HEK293 (cell line): ENCODE measurements around the gene HDAC7.
A peak's percentile ranks its signal among the peaks of the same experiment; 100 is the strongest.

Experiments used
- CTCF ChIA-PET: fragments of 350-600 bp; formaldehyde crosslinking; extraction: SDS; loops from one replicate; lab custom pipeline; 2021; ENCODE audit warnings: antibody characterized with exemption; lab: Yijun Ruan, JAX
- POLR2A ChIA-PET: fragments of 300-600 bp; formaldehyde crosslinking; extraction: SDS; loops from one replicate; lab custom pipeline; 2020; ENCODE audit warnings: antibody characterized with exemption, inconsistent platforms; lab: Yijun Ruan, JAX
- H3K27ac ChIP-seq: fragments of 200-500 bp; sonication (Bioruptor generic); 2 replicates; pipeline ENCODE4 v1.5.1; 2014; ENCODE audit warnings: low read depth, low read length, control low read depth, inconsistent platforms; ENCODE audit errors: extremely low read depth
- H3K36me3 ChIP-seq, 2 experiments: fragments of 200-500 bp in 1 of 2; sonication (Bioruptor generic) in 1 of 2; 1 replicate in 1 of 2; 2 replicates in 1 of 2; pipeline ENCODE4 v1.5.1; 2014 to 2017; ENCODE audit warnings: inconsistent platforms in 2 of 2, low read length in 2 of 2; ENCODE audit not compliant: control insufficient read depth in 2 of 2, insufficient read depth in 1 of 2
- H3K4me1 ChIP-seq: fragments of 200-500 bp; sonication (Bioruptor generic); 2 replicates; pipeline ENCODE4 v1.5.1; 2014; ENCODE audit warnings: mild to moderate bottlenecking, low read length, inconsistent platforms; ENCODE audit not compliant: control insufficient read depth, insufficient read depth
- H3K4me3 ChIP-seq: 2 replicates; pipeline ENCODE4 v1.5.1; 2011; ENCODE audit warnings: low read depth, mild to moderate bottlenecking, control low read depth, low read length, moderate library complexity
- H3K9me3 ChIP-seq: fragments of 200-500 bp; sonication (Bioruptor generic); 2 replicates; pipeline ENCODE4 v1.5.1; 2014; ENCODE audit warnings: low read depth, low read length, inconsistent platforms; ENCODE audit not compliant: control insufficient read depth, insufficient read depth
- BCL11A ChIP-seq: fragments of 450-650 bp; formaldehyde crosslinking; IDR thresholded peaks from 2 replicates; pipeline ENCODE4 v1.5.1; 2016; ENCODE audit warnings: low read depth, missing biosample characterization, missing genetic modification characterization
- CTCF ChIP-seq: fragments of 450-650 bp; formaldehyde crosslinking; IDR thresholded peaks from 2 replicates; pipeline ENCODE4 v1.5.1; 2016; ENCODE audit warnings: missing biosample characterization, missing genetic modification characterization
- EGR2 ChIP-seq: fragments of 450-650 bp; formaldehyde crosslinking; IDR thresholded peaks from 2 replicates; pipeline ENCODE4 v1.5.1; 2016; ENCODE audit warnings: low read depth, missing biosample characterization, missing genetic modification characterization
- IKZF3 ChIP-seq: fragments of 450-650 bp; IDR thresholded peaks from 2 replicates; pipeline ENCODE4 v1.5.0; 2018; ENCODE audit warnings: missing biosample characterization, mild to moderate bottlenecking, missing genetic modification characterization, moderate library complexity
- PATZ1 ChIP-seq: fragments of 450-650 bp; formaldehyde crosslinking; IDR thresholded peaks from 2 replicates; pipeline ENCODE4 v1.5.1; 2016; ENCODE audit warnings: missing biosample characterization, missing genetic modification characterization
- TCF7L2 ChIP-seq: IDR thresholded peaks from 2 replicates; pipeline ENCODE4 v1.6.1; 2011; ENCODE audit warnings: low read depth, mild to moderate bottlenecking, inconsistent platforms, low read length, moderate library complexity, borderline replicate concordance
- TRIM28 ChIP-seq: IDR thresholded peaks from 2 replicates; pipeline ENCODE4 v1.6.1; 2011; ENCODE audit warnings: low read length, control low read depth, borderline replicate concordance
- ZBTB26 ChIP-seq: fragments of 450-650 bp; formaldehyde crosslinking; optimal IDR thresholded peaks from 2 replicates; pipeline ENCODE3; 2016; ENCODE audit warnings: missing biosample characterization, mild to moderate bottlenecking, missing genetic modification characterization
- ZEB2 ChIP-seq: fragments of 450-650 bp; formaldehyde crosslinking; IDR thresholded peaks from 2 replicates; pipeline ENCODE4 v1.5.1; 2016; ENCODE audit warnings: missing biosample characterization, missing genetic modification characterization
- ZFHX2 ChIP-seq: fragments of 450-650 bp; formaldehyde crosslinking; conservative IDR thresholded peaks from 2 replicates; pipeline ENCODE4 v1.5.1; 2016; ENCODE audit warnings: missing biosample characterization, missing genetic modification characterization
- ZIC2 ChIP-seq: fragments of 450-650 bp; formaldehyde crosslinking; IDR thresholded peaks from 2 replicates; pipeline ENCODE4 v1.5.1; 2016; ENCODE audit warnings: missing biosample characterization, missing genetic modification characterization
- ZNF140 ChIP-seq: fragments of 450-650 bp; formaldehyde crosslinking; IDR thresholded peaks from 2 replicates; pipeline ENCODE4 v1.5.1; 2016; ENCODE audit warnings: missing biosample characterization, missing genetic modification characterization
- ZNF266 ChIP-seq: fragments of 450-650 bp; formaldehyde crosslinking; IDR thresholded peaks from 2 replicates; pipeline ENCODE4 v1.5.1; 2016; ENCODE audit warnings: missing biosample characterization, missing genetic modification characterization, low read depth
- ZNF274 ChIP-seq, 2 experiments: fragments of 200-500 bp in 1 of 2; fragments of 450-650 bp in 1 of 2; sonication (Bioruptor generic) in 1 of 2; formaldehyde crosslinking in 1 of 2; IDR thresholded peaks; 2 replicates each; pipeline versions ENCODE4 v1.5.1 to v1.6.1; 2014 to 2016; ENCODE audit warnings: borderline replicate concordance in 1 of 2, inconsistent platforms in 1 of 2, low read length in 1 of 2, missing biosample characterization in 1 of 2, missing genetic modification characterization in 1 of 2
- ZNF394 ChIP-seq: fragments of 450-650 bp; formaldehyde crosslinking; IDR thresholded peaks from 2 replicates; pipeline ENCODE4 v1.5.1; 2016; ENCODE audit warnings: missing biosample characterization, missing genetic modification characterization, mild to moderate bottlenecking, moderate library complexity, borderline replicate concordance
- ZNF560 ChIP-seq: fragments of 450-650 bp; formaldehyde crosslinking; IDR thresholded peaks from 2 replicates; pipeline ENCODE4 v1.5.1; 2017; ENCODE audit warnings: missing biosample characterization, missing genetic modification characterization, borderline replicate concordance
- ZNF654 ChIP-seq: fragments of 450-650 bp; formaldehyde crosslinking; IDR thresholded peaks from 2 replicates; pipeline ENCODE4 v1.5.1; 2016; ENCODE audit warnings: low read depth, missing biosample characterization, missing genetic modification characterization
- ZNF660 ChIP-seq: fragments of 450-650 bp; IDR thresholded peaks from 2 replicates; pipeline ENCODE4 v1.5.1; 2018; ENCODE audit warnings: missing biosample characterization, mild to moderate bottlenecking, missing genetic modification characterization
- ZNF677 ChIP-seq: fragments of 450-650 bp; IDR thresholded peaks from 2 replicates; pipeline ENCODE4 v1.5.0; 2018; ENCODE audit warnings: missing biosample characterization, mild to moderate bottlenecking, missing genetic modification characterization, moderate library complexity

HDAC7 gene

GRCh38 chr12:47840571-47840970 is 20.9 kb upstream of the HDAC7 start (continued):
- TF ChIP-seq ZNF140 (tag by site-specific recombination) (no peak), TCF7L2 (no peak), ZBTB26 (tag by site-specific recombination) (no peak), ZNF677 (tag by site-specific recombination) (no peak), ZNF266 (no peak), ZNF560 (tag by site-specific recombination) (no peak), TRIM28 (no peak)

GRCh38 chr12:47839214-47839876 is 19.6 kb upstream of the HDAC7 start:
- CTCF ChIA-PET, result interaction anchor here (0.7 to 16.6 kb wide), 52 partner anchors 10 to 1375 kb away, joined by 3 to 271 read pairs (median 5); partner anchors contain the start of genes ENDOU, HDAC7, RAPGEF3 and RPAP3
- Histone ChIP-seq H3K4me3 (no peak overlapping the region), H3K4me1 (no peaks in the 10 kb centered on the region)
- no peak for TF ChIP-seq ZEB2 (tag by site-specific recombination)
- peak; percentile 28; the same call in 1 of the 2 replicates for TF ChIP-seq ZIC2 (tag by site-specific recombination)
- TF ChIP-seq, all 188 proteins: peak for 1
- no peaks in the 10 kb centered on the region for H3K36me3 ChIP-seq
- POLR2A ChIA-PET, result interaction anchor here (0.6 to 2.5 kb wide), 12 partner anchors 11 to 134 kb away, joined by 3 to 13 read pairs (median 4); partner anchors contain the start of genes HDAC7 and RPAP3
- H3K9me3 ChIP-seq, result no peaks in the 10 kb centered on the region
- no peak overlapping the region for H3K27ac ChIP-seq

GRCh38 chr12:47838286-47838931 is 18.7 kb upstream of the HDAC7 start:
- no peaks in the 10 kb centered on the region for H3K36me3 ChIP-seq
- no peak overlapping the region for H3K4me3 ChIP-seq
- no peak overlapping the region for H3K27ac ChIP-seq
- H3K4me1 ChIP-seq, result no peaks in the 10 kb centered on the region
- POLR2A ChIA-PET, result interaction anchor here (0.6 to 2.5 kb wide), 15 partner anchors 10 to 133 kb away, joined by 3 to 13 read pairs (median 4); partner anchors contain the start of genes HDAC7, RPAP3 and VDR
- TF ChIP-seq ZNF274 (IDR thresholded peaks at IDR 0.05; ENCODE audit: low read length), result no peak
- TF ChIP-seq ZNF274 (tag by site-specific recombination; IDR thresholded peaks at IDR 0.05; ENCODE audit: borderline replicate concordance), result no peak
- TF ChIP-seq ZNF394 (tag by site-specific recombination), result 0 out of 2 replicates have a peak, but pooled peaks have one; percentile 40
- peak; percentile 52 for TF ChIP-seq ZNF654 (tag by site-specific recombination)
- CTCF ChIA-PET, result interaction anchor here (0.5 to 16.6 kb wide), 61 partner anchors 9 to 804 kb away, joined by 3 to 271 read pairs (median 5); partner anchors contain the start of genes ENDOU, HDAC7, RAPGEF3 and RPAP3
- no peaks in the 10 kb centered on the region for H3K9me3 ChIP-seq

- POLR2A ChIA-PET, result interaction anchor here (0.8 to 2.5 kb wide), 9 partner anchors 9 to 112 kb away, joined by 3 to 13 read pairs (median 5); partner anchors contain the start of gene VDR
- Histone ChIP-seq H3K36me3 (no peaks in the 10 kb centered on the region), H3K27ac (no peak overlapping the region), H3K9me3 (no peaks in the 10 kb centered on the region), H3K4me1 (no peaks in the 10 kb centered on the region), H3K4me3 (no peak overlapping the region)
- CTCF ChIA-PET, result interaction anchor here (0.5 to 16.6 kb wide), 46 partner anchors 8 to 1190 kb away, joined by 3 to 271 read pairs (median 6); partner anchors contain the start of genes ENDOU, HDAC7, RAPGEF3 and RPAP3
- TF ChIP-seq IKZF3 (tag by site-specific recombination) (peak; percentile 86), EGR2 (tag by site-specific recombination) (0 out of 2 replicates have a peak, but pooled peaks have one; percentile 16), ZFHX2 (peak; percentile 46; the same call in 1 of the 2 replicates), PATZ1 (tag by site-specific recombination) (no peak), ZNF660 (tag by site-specific recombination) (peak; percentile 43; the same call in 1 of the 2 replicates), CTCF (tag by site-specific recombination) (peak; percentile 67; the same call in 1 of the 2 replicates), BCL11A (tag by site-specific recombination) (no peak), ZEB2 (tag by site-specific recombination) (peak; percentile 71)
Observed at GRCh38 chr12:47837190-47838171, 17.8 kb upstream of the HDAC7 start.
